ENCODE results near the gene RGR.

The RGR gene

DNA sequence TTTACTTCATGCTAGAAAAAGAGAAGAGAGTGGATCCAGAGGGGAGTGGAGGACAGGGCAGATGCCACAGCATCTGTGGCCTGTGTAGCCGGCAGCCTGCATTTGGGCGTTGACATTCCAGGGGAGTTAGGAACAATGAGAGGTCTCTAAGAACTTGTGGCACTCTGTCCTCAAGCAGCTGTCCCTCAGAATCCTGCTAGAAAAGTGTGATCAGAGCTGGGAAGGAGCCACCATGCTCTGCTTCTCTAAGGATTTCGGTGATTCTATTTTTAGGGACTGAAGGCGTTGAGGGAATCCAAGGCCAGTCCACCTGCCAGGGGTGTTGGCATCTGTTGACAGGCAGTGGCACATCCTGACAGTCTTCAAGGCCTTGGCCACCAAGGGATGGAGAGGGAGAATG is 27.1 kb upstream of the RGR start:
- H3K4me3 ChIP-seq: no peak overlapping the region
- DNase-seq (ENCODE audit: low spot score): no peak
- TF ChIP-seq, protein P1, sequence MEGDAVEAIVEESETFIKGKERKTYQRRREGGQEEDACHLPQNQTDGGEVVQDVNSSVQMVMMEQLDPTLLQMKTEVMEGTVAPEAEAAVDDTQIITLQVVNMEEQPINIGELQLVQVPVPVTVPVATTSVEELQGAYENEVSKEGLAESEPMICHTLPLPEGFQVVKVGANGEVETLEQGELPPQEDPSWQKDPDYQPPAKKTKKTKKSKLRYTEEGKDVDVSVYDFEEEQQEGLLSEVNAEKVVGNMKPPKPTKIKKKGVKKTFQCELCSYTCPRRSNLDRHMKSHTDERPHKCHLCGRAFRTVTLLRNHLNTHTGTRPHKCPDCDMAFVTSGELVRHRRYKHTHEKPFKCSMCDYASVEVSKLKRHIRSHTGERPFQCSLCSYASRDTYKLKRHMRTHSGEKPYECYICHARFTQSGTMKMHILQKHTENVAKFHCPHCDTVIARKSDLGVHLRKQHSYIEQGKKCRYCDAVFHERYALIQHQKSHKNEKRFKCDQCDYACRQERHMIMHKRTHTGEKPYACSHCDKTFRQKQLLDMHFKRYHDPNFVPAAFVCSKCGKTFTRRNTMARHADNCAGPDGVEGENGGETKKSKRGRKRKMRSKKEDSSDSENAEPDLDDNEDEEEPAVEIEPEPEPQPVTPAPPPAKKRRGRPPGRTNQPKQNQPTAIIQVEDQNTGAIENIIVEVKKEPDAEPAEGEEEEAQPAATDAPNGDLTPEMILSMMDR (IDR thresholded peaks at IDR 0.05): no peak
- no peak overlapping the region for H3K27ac ChIP-seq

DNA sequence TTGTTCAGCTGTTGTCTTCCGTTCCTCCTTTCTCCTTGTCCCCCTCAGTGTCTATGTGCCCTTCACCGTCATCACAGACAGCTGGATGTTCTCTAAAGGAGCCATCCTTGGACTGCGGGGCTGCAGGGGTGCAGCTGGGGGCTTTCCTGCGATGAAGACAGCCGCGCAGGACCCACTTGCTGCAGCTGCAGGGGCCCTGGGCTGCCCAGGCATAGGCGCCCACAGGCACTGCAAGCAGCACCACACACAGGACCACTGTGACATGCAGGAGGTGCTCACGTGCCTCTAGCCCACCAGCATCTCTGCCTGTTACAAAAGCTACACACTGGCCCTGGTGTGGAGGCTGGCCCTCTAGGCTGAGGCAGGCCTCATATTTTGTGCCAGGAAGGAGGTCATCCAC is 22.9 kb upstream of the RGR start:
- no peak for DNase-seq (ENCODE audit: low spot score)
- Histone ChIP-seq H3K27ac (no peak overlapping the region), H3K4me3 (no peak overlapping the region)
- TF ChIP-seq, protein P1 (IDR thresholded peaks at IDR 0.05): no peak

DNA sequence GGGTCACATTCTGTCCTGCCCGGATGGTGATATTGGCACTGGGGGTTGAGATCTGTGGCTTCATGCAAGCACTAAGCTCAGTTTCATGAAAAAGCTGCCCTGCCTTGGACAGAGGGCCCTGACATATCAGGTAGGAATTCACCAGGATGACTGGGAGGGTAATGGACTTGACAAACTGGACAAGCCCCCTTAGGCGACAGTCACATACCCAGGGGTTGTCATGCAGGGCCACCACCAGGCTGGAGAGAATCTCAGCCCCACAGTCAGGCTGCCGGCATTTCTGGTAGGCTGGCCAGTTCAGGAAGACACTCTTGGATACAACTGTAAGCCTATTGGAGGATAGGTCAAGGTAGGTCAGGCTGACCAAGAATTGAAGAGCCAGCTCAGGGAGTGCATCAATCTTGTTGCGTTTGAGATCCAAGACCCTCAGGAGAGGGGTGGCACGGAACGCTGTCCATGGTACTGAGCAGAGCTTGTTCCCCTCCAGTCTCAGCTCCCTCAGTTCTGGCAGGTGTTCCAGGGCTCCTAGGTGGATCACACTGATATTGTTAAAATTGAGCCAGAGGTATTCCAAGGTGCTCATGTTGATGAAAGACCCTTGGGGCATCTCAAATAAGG is 20.3 kb upstream of the RGR start:
- H3K27ac ChIP-seq: no peak overlapping the region
- TF ChIP-seq, protein P1 (IDR thresholded peaks at IDR 0.05): no peak
- no peak overlapping the region for H3K4me3 ChIP-seq
- no peak for DNase-seq (ENCODE audit: low spot score)

DNA sequence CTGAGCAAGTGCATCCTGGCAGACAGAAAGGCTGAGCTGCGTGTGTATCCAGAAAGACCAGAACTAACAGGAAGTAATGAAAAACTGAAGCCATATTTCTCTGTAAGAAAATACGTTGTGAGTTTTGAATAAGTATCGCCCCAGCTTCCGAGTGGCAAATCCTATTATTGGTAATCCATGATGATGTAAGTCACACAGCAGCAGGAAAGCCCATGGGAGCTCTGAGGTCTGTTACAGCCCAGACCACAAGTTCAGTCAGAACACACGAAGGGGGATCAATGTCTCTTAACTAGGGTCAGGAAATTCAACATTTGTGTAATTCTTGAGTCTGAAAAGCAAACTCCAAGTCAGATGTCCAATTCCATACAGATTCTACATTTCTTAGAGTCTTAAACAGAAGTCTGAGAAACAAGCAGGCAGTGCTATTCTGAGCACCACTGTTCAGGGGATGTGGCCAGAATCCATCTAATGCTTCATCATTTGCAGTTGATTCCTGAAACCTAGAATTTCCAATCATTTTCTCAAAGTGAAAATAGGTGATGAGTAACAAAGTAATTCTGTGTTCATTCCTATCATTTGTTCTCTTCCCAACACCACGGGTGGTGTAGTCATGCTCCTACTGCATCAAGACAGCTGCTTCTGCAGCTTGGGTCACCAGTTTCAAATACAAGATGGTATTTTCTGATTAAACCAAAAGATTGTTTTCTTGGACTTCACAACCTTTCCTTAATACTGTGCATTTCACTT is 19.3 kb upstream of the RGR start, which contains the start of gene LRIT2:
Gene LRIT2 (minus strand): TSS at position 118 of the 747 bp plus-strand sequence. CDS start 24 bp downstream, at position 94.
- TF ChIP-seq, protein P1 (IDR thresholded peaks at IDR 0.05): no peak
- Histone ChIP-seq H3K4me3 (no peak within 1 kb of the TSS), H3K27ac (no peak within 1 kb of the TSS)
- no peak for DNase-seq (ENCODE audit: low spot score)

DNA sequence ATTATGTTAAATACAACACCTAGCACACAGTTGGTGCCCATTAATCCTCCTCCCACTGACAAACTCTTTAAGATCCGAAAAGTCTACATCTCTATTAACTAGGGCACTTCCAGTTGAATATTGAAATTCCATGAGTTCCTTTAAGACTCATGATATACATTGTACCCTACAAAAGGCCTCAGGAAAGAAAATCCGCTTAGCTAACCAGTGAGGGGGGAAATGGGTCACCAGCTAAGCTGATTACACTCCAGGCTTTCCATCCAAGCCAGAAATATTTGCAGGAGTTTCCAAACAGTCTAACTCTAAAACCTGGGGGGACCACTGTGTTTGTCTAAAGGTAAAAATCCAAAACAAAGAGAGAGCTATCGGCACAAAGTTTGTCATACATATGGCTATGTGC is 18.2 kb upstream of the RGR start:
- TF ChIP-seq, protein P1 (IDR thresholded peaks at IDR 0.05): no peak
- H3K27ac ChIP-seq: no peak overlapping the region
- H3K4me3 ChIP-seq: no peak overlapping the region
- DNase-seq (ENCODE audit: low spot score): no peak

DNA sequence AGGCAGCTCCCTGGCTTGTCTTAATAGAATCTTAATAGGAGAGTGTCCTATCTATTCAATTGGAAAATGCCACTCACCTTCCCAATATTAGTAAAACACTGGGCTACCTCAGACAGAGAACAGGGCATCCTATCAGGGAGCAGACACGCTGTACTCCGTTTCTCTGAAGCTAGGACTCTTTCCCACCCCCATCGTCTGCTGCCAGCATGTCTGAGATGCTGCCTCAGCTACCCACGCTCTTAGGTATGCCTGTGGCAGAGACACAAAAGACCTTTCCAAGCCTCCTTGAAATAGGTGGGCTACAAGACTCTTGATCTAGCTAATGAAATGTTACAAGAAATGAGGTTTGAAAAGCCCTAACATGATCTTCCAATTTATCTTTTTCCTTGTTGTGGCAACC is 17.0 kb upstream of the RGR start:
- Histone ChIP-seq H3K4me3 (no peak overlapping the region), H3K27ac (no peak overlapping the region)
- DNase-seq (ENCODE audit: low spot score): no peak
- TF ChIP-seq, protein P1 (IDR thresholded peaks at IDR 0.05): no peak

DNA sequence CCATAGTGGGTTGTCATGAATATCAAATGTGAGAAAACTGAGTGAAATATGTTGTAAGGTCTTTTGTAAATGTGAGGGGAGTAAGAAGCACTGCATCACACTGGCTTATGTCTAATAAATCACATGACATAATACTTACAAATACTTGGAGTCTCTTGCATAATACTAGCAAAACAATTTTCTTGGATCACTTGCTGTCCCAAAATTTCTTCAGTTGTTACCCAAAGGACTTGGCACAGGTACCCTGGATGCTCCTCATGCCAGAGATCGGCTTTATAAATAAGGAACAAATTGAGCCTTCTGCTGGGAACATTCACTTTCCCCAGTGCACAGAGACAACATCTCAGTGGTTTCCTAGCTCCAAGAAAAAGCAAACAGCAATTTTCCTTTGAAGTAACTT is 14.5 kb upstream of the RGR start:
- no peak overlapping the region for H3K4me3 ChIP-seq
- TF ChIP-seq, protein P1 (IDR thresholded peaks at IDR 0.05): no peak
- no peak for DNase-seq (ENCODE audit: low spot score)
- H3K27ac ChIP-seq: no peak overlapping the region

All from coronary artery (tissue), 2 donors.